ENCODE data around the gene UST.

The UST gene

DNA sequence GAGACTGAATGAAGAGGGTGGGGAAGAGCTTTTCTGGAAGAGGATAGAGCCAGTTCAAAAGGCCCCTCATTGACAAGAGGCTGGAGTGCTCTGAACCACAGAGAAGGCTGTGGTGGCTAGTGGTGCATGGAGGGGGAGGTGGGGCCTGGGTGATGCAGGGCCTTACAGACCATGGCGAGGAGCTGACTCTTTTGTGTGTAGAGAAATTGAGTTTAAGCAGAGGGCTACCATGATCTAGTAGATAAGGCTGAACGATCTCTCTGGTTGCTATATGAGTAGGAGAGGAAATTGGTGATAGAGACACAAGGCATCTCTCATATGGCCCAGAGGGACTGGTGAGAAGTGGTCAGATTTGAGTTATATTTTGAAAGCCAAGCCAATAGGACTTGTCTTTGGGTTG lies 137.6 kb downstream of the UST start:
- no peaks in the 10 kb centered on the region for H3K9me3 ChIP-seq (ENCODE audit: control insufficient read depth, low read depth, low read length)
- H3K4me3 ChIP-seq (ENCODE audit: low read length) = no peak overlapping the region
- peaks cover 29% of the 10 kb centered on the region for H3K4me1 ChIP-seq (ENCODE audit: control insufficient read depth, low read depth, low read length)
- H3K27me3 ChIP-seq (ENCODE audit: control insufficient read depth, insufficient read depth, low read length) = no peaks in the 10 kb centered on the region
- H3K36me3 ChIP-seq (ENCODE audit: control insufficient read depth, low read depth, low read length) = peaks cover 14% of the 10 kb centered on the region
- H3K27ac ChIP-seq (ENCODE audit: low read length) = no peak overlapping the region
- H3K9ac ChIP-seq (ENCODE audit: low read length) = no peak overlapping the region

DNA sequence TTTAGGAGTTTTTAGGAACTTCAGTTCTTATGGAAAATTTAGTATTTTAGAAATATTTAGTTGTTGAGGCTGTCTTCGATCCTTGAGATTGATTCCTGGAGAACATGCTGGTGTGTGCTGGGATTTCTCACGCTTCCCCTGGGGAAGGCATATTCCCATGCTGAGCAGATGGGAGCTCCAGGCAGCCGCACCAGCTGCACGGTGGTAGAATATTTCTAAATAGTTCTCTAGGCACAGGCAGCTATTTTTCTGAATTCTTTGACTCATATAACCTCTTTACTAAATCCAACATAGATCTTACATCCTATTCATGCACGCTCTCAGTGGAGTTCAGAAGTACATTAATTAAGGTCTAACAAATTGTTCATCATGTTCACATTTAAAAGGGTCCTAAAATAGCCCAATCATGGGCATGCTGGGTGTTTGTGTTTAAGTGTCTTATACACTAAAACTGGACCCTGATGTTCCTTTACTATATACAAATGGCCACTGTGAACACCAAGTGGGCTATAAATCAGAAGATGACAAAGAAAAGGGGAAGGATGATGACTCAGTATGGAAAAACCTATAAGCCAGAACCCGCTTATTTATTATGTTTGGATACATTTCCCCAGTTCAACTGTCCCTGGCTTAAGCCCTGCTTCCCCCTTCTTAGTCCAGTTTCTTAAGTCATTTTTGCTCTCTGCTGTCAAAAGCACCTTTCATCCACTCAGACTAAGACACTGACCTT lies 138.5 kb downstream of the UST start:
- Histone ChIP-seq H3K9ac (ENCODE audit: low read length) (no peak overlapping the region), H3K4me3 (ENCODE audit: low read length) (no peak overlapping the region), H3K27me3 (ENCODE audit: control insufficient read depth, insufficient read depth, low read length) (no peaks in the 10 kb centered on the region), H3K36me3 (ENCODE audit: control insufficient read depth, low read depth, low read length) (peaks cover 14% of the 10 kb centered on the region), H3K27ac (ENCODE audit: low read length) (no peak overlapping the region), H3K9me3 (ENCODE audit: control insufficient read depth, low read depth, low read length) (no peaks in the 10 kb centered on the region), H3K4me1 (ENCODE audit: control insufficient read depth, low read depth, low read length) (peaks cover 29% of the 10 kb centered on the region)

DNA sequence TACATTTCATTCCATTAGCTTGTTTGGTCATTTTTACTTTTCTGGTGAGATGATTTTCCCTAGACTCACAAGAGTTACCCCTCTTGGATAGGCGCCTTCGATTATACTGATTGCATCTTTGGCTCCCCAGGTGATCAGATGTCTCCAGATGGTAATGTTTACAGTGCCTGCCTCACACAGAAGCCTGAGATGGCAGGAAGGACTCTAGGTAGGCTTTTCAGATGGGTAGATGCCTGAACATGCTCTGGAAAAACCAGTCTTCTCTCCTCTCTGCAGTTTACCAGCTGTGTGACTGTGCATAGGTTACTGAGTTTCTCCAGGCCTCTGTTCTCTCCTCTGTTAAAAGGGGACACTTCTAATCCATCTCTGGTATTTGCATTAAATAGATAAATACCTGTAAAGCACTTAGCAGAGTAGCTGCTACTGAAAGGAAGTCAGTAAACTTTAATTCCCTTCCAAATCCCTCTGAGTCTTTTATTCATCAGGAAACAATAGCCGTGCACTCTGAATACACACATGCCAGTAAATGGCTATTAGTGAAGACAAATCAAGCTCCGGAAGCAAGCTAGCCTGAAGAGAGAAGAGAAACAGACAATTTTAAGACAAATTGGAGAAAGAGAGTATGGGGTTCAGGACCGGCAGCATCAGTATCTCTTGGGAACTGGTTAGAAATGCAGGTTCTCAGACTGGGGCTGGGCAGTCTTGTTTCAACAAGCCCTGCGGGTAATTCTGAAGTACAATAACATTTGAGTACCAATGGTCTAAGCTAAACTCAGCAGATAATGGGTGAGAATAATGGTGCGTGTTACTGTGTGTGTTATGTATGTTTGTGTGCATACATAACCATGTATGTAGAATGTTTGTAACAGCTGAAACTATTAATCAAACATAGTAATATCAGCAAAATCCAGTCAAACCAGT lies 139.4 kb downstream of the UST start:
- H3K36me3 ChIP-seq (ENCODE audit: control insufficient read depth, low read depth, low read length) = peaks cover 16% of the 10 kb centered on the region
- H3K27me3 ChIP-seq (ENCODE audit: control insufficient read depth, insufficient read depth, low read length) = no peaks in the 10 kb centered on the region
- H3K9me3 ChIP-seq (ENCODE audit: control insufficient read depth, low read depth, low read length) = no peaks in the 10 kb centered on the region
- no peak overlapping the region for H3K4me3 ChIP-seq (ENCODE audit: low read length)
- no peak overlapping the region for H3K27ac ChIP-seq (ENCODE audit: low read length)
- peaks cover 29% of the 10 kb centered on the region for H3K4me1 ChIP-seq (ENCODE audit: control insufficient read depth, low read depth, low read length)
- no peak overlapping the region for H3K9ac ChIP-seq (ENCODE audit: low read length)

DNA sequence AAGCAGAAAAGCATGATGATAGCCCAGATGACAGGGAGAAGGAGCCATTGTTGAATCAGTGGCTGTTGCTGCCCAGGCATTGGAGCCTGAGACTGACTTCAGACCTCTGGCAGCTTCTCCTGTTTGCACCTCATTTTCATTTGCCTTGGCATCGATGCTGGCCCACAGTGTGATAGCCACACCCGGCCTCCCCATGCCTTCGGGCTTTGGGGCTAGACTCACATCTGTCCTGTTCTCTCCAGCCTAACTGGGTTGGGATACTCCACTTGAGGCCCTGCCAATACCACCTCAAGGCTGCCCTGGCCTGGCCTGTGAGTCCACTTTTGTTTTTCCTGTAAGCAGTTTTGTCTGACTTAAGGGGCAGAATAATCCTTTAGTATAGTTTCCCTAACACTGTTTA lies 140.4 kb downstream of the UST start:
- Histone ChIP-seq H3K27me3 (ENCODE audit: control insufficient read depth, insufficient read depth, low read length) (no peaks in the 10 kb centered on the region), H3K4me1 (ENCODE audit: control insufficient read depth, low read depth, low read length) (peaks cover 29% of the 10 kb centered on the region), H3K9me3 (ENCODE audit: control insufficient read depth, low read depth, low read length) (no peaks in the 10 kb centered on the region)

DNA sequence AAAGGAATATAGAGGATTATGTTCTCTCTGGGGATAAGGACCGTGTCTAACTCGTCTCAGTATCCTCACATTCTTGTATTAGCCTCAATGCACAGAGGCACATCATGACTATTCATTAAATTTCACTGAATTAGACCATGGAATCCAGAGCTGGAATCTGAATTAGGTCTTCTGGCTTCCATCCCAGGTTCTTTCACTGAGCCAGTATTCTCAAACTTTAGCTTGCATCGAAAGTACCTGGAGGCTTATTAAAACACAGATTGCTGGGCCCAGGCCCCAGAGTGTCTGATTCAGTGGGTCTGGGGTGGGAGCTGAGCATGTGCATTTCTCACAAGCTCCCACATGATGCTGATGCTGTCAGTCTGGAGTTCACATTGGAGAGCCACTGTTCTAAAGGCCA lies 142.0 kb downstream of the UST start:
- H3K27ac ChIP-seq (ENCODE audit: low read length) = no peak overlapping the region
- no peaks in the 10 kb centered on the region for H3K27me3 ChIP-seq (ENCODE audit: control insufficient read depth, insufficient read depth, low read length)
- peaks cover 19% of the 10 kb centered on the region for H3K4me1 ChIP-seq (ENCODE audit: control insufficient read depth, low read depth, low read length)
- H3K9me3 ChIP-seq (ENCODE audit: control insufficient read depth, low read depth, low read length) = no peaks in the 10 kb centered on the region
- H3K4me3 ChIP-seq (ENCODE audit: low read length) = no peak overlapping the region
- no peak overlapping the region for H3K9ac ChIP-seq (ENCODE audit: low read length)
- H3K36me3 ChIP-seq (ENCODE audit: control insufficient read depth, low read depth, low read length) = peaks cover 16% of the 10 kb centered on the region

More for the DNA sequence above, 140.4 kb downstream of the UST start:
- no peak overlapping the region for H3K4me3 ChIP-seq (ENCODE audit: low read length)
- H3K27ac ChIP-seq (ENCODE audit: low read length) = no peak overlapping the region
- peaks cover 16% of the 10 kb centered on the region for H3K36me3 ChIP-seq (ENCODE audit: control insufficient read depth, low read depth, low read length)
- H3K9ac ChIP-seq (ENCODE audit: low read length) = no peak overlapping the region

DNA sequence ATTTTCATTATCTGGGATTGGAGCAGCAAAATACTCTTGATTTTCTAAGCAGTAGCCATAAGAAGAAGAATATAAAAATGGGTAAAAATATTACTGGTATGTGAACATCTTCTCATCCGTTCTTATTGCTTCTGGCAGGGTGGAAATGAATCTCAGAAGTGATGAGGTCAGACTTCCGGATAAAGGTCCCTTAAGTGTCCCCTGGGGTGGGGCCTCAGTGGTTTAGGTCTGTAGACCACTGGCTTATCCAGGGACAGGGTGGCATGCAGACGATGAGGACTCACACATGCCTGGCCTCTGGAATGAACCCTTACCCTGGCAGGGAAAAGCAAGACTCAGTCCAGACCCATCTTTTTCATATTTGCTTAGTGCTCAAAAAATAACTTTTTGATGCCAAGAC lies 143.3 kb downstream of the UST start:
- H3K36me3 ChIP-seq (ENCODE audit: control insufficient read depth, low read depth, low read length) = peaks cover 16% of the 10 kb centered on the region
- H3K9me3 ChIP-seq (ENCODE audit: control insufficient read depth, low read depth, low read length) = no peaks in the 10 kb centered on the region
- no peak overlapping the region for H3K27ac ChIP-seq (ENCODE audit: low read length)
- H3K4me1 ChIP-seq (ENCODE audit: control insufficient read depth, low read depth, low read length) = peaks cover 13% of the 10 kb centered on the region
- H3K4me3 ChIP-seq (ENCODE audit: low read length) = no peak overlapping the region
- no peaks in the 10 kb centered on the region for H3K27me3 ChIP-seq (ENCODE audit: control insufficient read depth, insufficient read depth, low read length)
- no peak overlapping the region for H3K9ac ChIP-seq (ENCODE audit: low read length)

DNA sequence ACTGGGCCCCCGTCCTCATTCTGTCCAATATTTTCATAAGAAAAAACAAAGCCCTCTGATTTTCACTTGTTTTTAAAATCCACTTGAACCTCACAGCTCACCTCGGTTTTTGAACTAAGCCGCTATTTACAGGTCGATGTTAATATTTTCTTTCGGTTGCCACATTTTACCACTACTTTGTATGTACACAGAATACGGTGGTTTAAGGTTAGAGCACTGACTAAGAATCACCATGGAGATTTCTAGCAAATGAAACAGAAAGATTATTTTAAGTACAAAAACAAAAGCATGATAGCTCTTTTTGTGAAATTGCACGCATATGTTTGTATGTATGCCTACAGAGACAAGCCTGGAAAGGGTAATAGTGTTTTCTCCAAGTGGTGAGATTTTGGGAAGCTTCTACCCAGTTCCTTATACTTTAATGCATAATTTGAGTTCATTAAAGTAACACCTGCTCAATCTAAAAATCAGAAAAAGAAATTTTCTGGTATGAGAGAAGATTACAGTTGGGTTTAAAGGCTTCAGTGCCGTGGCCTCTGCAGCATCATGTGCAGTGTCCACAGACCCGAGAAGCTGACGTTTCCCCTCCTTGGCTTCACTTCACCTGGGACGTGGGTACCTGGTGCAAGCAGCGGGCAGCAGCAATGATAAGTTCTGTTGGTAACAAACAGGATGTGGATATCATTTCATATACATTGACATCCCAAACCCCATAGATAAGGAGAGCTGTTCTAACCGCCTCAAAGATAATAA lies 144.0 kb downstream of the UST start:
- H3K4me1 ChIP-seq (ENCODE audit: control insufficient read depth, low read depth, low read length) = peaks cover 6% of the 10 kb centered on the region
- no peak overlapping the region for H3K27ac ChIP-seq (ENCODE audit: low read length)
- H3K27me3 ChIP-seq (ENCODE audit: control insufficient read depth, insufficient read depth, low read length) = no peaks in the 10 kb centered on the region

DNA sequence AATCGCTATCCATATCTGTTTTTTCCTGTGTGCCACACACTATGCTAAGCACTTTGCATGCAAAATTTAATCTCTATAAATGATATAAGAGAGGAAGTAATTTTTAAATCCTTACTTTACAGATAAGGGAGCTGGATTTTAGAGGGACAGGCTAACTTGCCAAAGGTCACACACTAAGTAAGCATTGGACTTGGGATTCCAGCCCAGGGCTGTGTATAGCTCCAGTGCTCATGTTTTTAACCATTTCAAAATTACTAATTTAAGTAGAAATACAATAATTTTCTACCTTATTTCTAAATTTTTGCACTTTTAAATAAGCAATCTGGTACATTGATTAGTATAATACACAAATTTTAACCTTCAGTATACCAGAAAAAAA lies 144.6 kb downstream of the UST start:
- no peak overlapping the region for H3K4me3 ChIP-seq (ENCODE audit: low read length)
- peaks cover 16% of the 10 kb centered on the region for H3K36me3 ChIP-seq (ENCODE audit: control insufficient read depth, low read depth, low read length)
- no peak overlapping the region for H3K9ac ChIP-seq (ENCODE audit: low read length)
- no peak overlapping the region for H3K27ac ChIP-seq (ENCODE audit: low read length)
- H3K4me1 ChIP-seq (ENCODE audit: control insufficient read depth, low read depth, low read length) = peaks cover under 1% of the 10 kb centered on the region
- H3K27me3 ChIP-seq (ENCODE audit: control insufficient read depth, insufficient read depth, low read length) = no peaks in the 10 kb centered on the region
- H3K9me3 ChIP-seq (ENCODE audit: control insufficient read depth, low read depth, low read length) = no peaks in the 10 kb centered on the region

More for the DNA sequence above, 144.0 kb downstream of the UST start:
- Histone ChIP-seq H3K4me3 (ENCODE audit: low read length) (no peak overlapping the region), H3K9me3 (ENCODE audit: control insufficient read depth, low read depth, low read length) (no peaks in the 10 kb centered on the region), H3K36me3 (ENCODE audit: control insufficient read depth, low read depth, low read length) (peaks cover 16% of the 10 kb centered on the region), H3K9ac (ENCODE audit: low read length) (no peak overlapping the region)

DNA sequence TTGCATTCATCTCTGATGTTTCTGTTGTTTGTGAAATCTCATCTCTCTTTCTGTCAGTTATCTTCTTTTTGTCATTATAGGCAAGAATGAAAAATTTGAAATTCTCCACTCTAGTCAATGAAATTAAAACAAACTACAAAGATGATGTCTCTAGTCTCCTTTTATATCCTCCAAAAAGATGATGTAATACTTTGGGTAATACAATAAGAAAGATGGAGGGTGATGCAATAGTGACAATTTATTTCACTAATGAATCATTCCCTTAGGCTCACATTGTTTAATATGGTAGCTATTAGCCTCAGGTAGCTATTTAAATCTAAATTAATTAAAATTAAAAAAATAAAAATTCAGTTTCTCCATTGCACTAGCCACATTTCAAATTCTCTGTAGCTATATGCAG lies 145.4 kb downstream of the UST start:
- Histone ChIP-seq H3K27me3 (ENCODE audit: control insufficient read depth, insufficient read depth, low read length) (no peaks in the 10 kb centered on the region), H3K9ac (ENCODE audit: low read length) (no peak overlapping the region), H3K27ac (ENCODE audit: low read length) (no peak overlapping the region), H3K4me3 (ENCODE audit: low read length) (no peak overlapping the region), H3K4me1 (ENCODE audit: control insufficient read depth, low read depth, low read length) (no peaks in the 10 kb centered on the region), H3K9me3 (ENCODE audit: control insufficient read depth, low read depth, low read length) (no peaks in the 10 kb centered on the region), H3K36me3 (ENCODE audit: control insufficient read depth, low read depth, low read length) (peaks cover 16% of the 10 kb centered on the region)

DNA sequence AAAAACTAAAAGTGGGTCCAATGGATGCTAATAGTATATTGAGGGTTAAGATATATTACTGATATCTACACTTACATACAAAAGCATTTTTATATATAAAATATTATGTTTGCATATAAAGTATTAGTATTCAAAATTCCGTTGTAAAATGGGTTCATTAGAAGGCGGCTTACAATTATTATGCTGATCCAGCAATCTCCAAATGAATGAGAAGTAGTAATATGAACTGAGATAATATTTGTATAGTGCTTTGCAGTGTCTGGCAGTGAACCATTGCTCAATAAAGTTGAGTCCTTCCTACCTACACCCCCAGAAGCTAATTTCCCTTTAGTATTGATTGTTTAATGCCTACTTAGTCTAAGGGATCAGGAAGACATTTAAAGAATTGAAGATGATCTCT lies 146.2 kb downstream of the UST start:
- Histone ChIP-seq H3K4me1 (ENCODE audit: control insufficient read depth, low read depth, low read length) (no peaks in the 10 kb centered on the region), H3K9ac (ENCODE audit: low read length) (no peak overlapping the region), H3K27me3 (ENCODE audit: control insufficient read depth, insufficient read depth, low read length) (no peaks in the 10 kb centered on the region), H3K4me3 (ENCODE audit: low read length) (no peak overlapping the region), H3K36me3 (ENCODE audit: control insufficient read depth, low read depth, low read length) (peaks cover 11% of the 10 kb centered on the region), H3K27ac (ENCODE audit: low read length) (no peak overlapping the region), H3K9me3 (ENCODE audit: control insufficient read depth, low read depth, low read length) (no peaks in the 10 kb centered on the region)

DNA sequence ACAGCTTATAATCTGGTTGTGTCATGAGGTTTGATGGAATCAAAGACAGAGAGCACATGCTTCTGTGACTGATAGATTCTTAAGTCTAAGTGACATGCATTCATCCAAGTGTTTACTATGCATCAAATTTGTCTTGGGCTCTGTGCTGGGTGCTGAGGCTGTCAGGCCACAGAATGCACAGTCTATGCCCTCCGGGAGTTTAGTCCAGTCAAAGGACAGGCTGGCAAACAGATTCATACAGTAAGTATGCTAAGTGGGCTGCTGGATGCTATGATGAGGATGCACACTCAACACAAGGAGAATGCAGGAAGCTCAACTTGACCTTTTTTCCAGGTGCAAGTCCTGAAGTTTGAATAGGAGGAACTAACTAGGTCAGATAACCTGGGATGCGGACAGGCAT lies 146.7 kb downstream of the UST start:
- no peak overlapping the region for H3K4me3 ChIP-seq (ENCODE audit: low read length)
- H3K27ac ChIP-seq (ENCODE audit: low read length) = no peak overlapping the region
- no peaks in the 10 kb centered on the region for H3K27me3 ChIP-seq (ENCODE audit: control insufficient read depth, insufficient read depth, low read length)
- no peaks in the 10 kb centered on the region for H3K4me1 ChIP-seq (ENCODE audit: control insufficient read depth, low read depth, low read length)
- H3K9ac ChIP-seq (ENCODE audit: low read length) = no peak overlapping the region
- H3K36me3 ChIP-seq (ENCODE audit: control insufficient read depth, low read depth, low read length) = peaks cover 7% of the 10 kb centered on the region
- no peaks in the 10 kb centered on the region for H3K9me3 ChIP-seq (ENCODE audit: control insufficient read depth, low read depth, low read length)

Measured in iPS-18a (cell line).